GM19025 (cell line): Measurements from ENCODE around the gene NDC80.
"Not testable (repeated sequence)": the region's sequence is repeated elsewhere in the genome, so short reads cannot be mapped to it uniquely, and the experiment has no call there.

Experiments
- ATAC-seq: cut with Tn5 transposase; IDR thresholded peaks from one replicate; pipeline ENCODE4 v1.9.1; 2021; ENCODE audit warnings: mild to moderate bottlenecking, low read depth, moderate library complexity; ENCODE audit not compliant: unreplicated experiment

The NDC80 gene

DNA sequence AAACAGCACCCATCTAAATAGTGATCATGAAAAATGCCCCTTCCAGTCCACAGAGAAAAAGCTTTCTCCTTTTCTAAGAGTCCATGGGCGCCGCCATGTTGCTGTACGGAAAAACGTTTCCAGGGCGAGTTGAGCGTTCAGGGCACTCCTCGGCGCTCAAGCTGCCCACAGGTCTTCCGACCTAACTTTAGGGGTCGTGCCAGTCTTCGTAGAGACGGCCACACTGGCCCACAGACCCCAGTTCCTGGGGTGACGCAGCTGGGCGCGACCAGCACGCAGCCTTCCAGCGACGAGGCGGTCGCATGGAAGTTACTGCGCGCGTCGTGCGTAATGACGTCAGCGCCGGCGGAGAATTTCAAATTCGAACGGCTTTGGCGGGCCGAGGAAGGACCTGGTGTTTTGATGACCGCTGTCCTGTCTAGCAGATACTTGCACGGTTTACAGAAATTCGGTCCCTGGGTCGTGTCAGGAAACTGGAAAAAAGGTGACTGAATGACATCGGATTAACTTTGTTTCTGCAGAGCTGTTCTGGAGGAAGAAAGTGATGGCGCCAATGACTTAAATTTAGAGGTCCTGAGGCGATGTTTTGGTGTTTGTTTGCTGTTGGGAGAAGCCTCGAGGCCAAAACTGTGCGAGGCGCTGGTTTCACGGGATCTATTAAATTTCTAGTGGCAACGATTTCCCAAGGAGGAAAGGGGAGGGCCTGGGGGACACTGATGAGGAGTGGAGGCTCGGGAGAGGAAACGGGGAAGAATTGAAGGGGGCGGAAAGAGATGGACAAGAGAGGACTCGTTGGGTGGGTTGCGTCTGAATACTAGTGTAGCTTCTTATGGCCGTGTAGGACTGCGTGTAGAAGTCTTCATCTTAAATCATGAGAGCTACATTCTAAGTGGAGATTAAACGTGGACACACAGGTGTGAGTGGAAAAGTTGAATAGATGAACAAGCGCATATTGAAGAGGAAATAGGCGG is at the start of gene NDC80, which contains the start of gene METTL4:
NDC80 (plus strand) TSS at position 358 of the 971 bp plus-strand sequence. CDS start 1,429 bp downstream, outside the sequence.
METTL4 (minus strand) TSS at position 306 of the 971 bp plus-strand sequence. CDS start 4,289 bp downstream, outside the sequence.
- peak; percentile 80 for ATAC-seq

DNA sequence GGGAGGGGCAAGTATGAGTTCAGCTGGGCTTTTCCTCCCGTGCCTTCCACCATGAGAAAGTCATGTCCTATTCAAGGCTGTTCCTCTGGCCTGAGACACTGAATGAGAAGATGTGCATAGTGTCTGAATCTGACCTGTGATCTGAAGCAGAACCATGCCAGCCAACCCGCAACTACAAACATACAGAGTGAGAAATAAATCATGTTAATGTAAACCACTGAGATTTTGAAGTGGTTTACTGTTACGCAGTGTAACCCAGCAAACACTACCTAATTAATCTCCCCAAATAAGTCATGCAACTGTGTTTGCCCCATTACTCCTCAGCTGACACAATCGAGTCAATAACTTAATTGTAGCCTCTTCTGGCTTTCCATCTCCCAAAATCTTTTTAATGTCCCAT is 49.2 kb upstream of the NDC80 start:
- ATAC-seq, result no peak

DNA sequence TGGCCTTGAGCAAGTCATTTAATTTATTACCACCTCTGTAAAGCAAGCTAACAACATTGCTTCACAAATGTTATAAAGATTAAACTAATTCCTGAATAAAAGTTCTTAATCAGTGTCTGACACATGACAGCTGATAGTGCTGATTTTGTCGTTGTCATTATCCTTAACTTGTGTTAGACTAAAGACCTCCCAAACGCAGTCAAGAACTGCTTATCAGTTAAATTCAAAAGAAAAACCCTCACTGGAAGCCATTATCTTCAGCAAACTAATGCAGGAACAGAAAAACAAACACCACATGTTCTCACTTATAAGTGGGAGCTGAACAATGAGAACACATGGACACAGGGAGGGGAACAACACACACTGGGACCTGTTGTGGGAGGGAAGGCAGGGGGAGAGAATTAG is 46.6 kb upstream of the NDC80 start:
- not testable (repeated sequence) for ATAC-seq

DNA sequence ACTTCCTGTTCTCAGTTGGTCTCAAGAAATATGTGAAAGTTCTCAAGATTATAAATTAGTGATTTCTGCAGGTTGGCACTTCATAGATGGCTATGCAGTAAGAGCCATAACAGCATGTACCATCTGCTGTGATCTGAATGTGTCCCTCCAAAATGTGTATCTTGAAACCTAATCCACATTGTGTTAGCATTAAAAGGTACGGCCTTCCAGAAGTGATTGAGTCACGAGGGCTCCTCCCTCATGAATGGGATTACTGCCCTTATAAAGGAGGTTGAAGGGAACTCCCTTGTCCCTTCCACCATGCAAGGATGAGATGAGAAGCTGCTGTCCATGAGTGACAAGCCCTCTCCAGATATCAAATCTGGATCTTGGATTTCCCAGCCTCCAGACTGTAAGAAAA is 45.0 kb upstream of the NDC80 start:
- ATAC-seq, result no peak

DNA sequence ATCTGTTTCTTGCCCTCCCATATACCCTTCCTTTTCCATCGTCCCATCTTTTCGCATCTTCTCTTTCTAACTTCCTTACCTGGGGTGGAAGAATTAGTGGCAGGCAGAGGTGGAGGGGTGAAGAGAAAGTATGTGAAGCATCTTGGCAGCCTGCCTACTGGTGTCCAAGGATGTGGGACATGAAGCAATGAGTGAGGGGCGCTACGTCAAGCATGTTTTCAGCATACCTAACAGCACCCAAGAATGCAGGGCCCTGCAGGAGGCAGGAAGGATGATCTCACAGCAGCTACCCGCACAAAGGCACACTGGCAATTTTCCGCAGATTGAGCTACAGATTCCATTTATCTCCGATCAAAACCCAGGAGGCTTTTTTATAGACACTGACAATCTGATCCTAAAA is 42.2 kb upstream of the NDC80 start:
- ATAC-seq, result no peak

DNA sequence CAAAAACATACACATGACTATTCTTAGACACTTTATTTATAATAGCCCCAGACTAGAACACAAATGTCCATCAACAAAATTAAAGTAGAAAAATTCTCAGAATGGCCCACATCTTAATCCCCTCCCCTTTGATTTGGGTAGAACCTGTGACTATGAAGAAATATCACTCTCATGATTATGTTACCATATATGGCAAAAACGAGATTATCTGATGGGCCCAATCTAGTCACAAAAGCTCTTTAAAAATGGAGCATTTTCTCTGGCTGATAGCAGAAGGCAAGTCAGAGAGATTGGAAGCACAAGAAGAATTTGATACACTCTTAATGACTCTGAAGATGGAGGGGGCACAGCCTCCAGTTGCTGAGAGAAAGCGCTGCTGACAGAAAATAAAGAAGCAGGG is 39.6 kb upstream of the NDC80 start:
- no peak for ATAC-seq

DNA sequence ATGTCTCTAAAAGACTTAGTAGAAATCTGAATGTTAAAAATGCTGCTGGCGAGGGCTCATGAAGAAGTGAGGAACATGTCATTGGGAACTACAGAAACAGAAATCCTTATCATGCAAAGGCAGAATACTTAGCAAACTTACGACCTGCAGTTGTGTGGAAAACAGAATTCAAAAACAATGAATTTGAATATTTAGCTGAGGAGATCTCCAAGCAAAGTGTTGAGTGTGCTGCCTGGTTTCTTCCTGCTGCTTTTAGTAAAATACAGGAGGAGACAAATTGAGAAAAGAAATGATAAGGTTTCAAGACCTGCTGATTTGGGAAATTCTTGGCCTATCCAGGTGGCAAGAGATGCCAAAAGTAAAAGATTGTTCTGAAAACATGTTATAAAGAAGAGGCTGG is 38.6 kb upstream of the NDC80 start:
- ATAC-seq, result no peak

DNA sequence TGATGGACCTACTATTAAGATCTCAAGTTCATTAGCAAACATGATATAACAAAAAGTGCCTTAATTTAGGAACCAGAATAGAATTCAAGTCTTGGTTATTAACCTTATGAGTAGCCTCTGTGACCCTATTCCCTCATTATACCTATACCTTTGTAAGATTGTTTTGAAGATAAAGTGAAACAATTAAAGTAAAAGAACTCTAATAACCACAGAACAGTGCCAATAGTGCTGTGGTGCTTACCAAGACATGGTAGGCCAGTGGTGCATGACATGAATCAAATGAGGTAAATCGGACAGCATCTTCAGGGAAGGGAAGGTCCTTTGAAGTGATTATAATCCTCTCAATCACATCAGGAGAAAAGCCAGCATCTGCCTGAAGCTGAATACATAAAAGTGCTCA is 36.5 kb upstream of the NDC80 start:
- ATAC-seq, result no peak

DNA sequence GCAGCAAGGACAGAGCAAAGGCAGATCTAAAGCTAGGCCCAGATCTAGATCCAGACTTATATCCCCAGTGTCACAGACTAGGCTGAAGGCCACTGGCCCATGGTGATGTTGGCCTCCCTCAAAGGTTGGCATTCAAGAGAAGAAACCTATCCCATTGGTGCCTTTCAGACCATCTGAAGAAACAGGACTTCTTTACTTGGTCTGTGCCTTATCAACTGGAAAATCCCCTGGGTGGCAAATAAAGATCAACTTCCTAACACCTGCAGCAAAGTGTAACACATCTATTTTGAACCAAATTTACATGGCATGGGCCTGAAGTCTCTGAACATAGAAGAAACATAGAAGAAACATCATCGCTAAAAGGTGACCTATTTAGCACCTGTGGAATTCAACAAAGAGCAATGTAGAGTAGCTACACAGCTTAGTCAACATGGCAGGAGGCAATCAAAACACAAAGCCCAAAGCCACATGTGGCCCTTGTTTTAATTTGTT is 35.9 kb upstream of the NDC80 start:
- no peak for ATAC-seq

DNA sequence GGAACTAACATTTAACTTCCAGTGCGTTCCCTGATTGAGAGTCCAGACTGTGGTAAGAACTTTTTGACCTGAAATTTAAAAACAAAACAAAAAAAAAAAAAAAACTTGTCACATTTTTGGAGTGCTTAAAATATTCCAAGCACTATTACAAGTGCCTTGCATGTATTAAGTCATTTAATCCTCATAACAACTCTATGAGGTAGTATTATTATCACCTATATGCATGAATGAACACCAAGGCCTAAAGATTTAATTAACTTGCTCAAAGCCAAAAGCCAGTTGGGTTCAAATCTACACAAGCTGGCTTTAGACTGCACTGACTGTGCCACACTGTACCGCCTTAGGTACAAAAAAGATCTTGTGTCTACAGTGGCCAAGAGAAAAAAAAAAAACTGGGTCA is 35.3 kb upstream of the NDC80 start:
- no peak for ATAC-seq

DNA sequence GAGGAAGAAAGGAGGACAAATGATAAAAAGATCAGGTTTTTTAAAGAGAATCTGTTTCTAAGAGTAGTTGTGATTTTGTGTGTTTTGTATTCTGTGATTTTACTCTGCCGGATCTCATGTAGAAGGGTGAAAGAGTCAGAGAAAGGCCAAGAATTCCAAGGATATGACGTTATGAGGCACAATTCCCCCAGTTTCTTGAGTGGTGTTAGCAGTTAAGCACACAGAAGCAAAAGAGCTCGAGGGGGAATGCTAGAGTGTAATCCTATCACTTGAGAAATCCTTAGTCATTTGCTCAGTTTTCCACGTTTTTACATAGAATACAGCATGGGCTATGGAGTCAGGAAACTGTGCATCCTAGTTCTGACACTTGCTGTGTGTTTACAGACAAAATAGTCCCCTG is 34.9 kb upstream of the NDC80 start:
- ATAC-seq, result no peak

DNA sequence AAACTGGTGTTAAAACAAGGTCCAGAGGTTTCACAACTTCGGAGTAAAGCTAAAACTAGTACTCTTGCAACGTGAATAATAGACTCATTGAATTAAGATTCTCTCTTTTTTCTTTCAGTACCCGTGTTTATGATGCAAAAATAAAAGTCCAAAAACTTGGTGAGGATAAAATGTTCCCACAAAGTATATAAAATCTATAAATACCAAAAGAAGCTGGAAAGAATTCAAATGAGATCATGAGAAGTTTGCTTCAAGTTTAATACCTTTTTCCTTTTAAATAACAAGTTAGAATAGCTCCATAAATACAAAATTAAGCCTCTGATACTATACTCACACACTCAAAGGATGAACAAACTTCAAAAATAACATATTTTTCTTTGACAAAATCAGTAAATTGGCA is 34.1 kb upstream of the NDC80 start:
- ATAC-seq, result no peak

DNA sequence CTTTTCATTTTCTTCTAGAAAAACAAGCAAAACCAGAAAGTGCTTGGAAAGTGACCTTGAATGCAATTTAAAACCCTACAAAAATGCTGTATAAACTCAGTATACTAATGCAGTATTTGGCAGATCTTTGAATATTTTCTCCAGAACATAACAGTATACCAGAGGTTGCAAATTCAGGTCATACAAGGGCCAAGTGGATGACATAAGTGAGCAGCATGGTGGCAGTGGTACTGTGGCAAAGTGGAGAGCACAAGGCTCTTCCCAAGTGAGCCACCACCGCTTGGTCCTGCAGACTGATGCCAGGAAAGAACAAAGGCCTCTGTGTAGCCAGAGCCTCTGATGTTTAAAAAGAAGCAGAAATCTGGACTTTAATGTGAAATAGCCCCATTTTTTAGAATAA is 33.1 kb upstream of the NDC80 start:
- ATAC-seq, result no peak

DNA sequence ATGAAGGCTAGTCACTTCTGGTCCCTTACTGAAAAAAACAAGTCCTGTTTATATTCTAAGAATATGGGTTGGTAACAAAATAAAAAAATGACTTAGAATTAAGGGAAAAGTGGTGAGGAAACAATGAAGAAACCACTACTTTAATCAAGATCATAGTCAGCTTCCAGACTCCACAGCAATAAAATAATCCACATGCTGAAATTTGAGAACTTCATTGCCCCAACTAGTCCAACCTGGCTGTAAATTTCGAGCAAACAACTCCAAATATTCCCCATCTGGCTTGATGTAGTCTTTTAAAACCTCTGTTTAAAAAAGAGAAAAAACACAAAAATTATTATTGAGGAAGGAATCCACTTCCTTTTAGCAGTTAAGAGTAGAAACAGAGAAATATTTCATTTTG is 32.5 kb upstream of the NDC80 start:
- no peak for ATAC-seq

DNA sequence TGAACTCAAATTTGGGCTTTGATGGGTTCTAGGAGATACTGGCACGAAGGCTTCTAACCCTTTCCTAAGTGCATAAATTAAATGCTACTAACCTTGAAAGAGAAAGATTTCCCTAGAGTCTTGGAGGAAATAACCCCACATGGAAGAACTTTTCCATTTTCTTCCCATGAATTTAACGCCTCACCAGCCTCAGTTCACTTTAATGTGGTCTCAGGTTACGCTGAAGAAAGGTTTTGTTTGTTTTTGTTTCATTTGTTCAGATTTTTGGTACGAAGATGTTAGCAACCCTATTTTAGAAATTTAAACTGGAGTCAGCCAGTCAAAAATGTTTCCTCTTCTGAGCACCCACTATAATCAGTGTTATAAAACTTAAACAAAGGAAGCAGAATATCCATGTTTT is 30.8 kb upstream of the NDC80 start:
- no peak for ATAC-seq

DNA sequence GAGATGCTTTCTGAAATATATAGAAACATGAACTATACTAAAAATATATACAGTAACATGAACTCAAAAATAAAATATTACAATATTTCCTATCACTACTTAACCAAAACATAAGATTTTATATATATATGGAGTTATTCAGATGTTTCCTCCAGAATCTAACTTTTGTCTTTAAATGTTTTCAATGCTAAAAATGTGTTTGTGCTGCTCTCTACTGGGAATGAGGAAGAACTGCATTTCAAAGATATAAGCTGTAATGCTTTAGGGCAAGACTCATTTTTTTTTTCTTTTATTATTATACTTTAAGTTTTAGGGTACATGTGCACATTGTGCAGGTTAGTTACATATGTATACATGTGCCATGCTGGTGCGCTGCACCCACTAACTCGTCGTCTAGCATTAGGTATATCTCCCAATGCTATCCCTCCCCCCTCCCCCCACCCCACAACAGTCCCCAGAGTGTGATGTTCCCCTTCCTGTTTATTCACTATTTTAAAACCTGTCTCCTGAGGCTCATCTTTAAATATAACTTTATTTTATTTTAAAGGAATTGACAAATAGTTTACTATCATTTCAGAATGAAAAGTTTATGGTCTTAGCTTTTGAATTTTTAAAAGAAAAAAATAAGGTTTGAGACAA is 29.3 kb upstream of the NDC80 start:
- not testable (repeated sequence) for ATAC-seq

DNA sequence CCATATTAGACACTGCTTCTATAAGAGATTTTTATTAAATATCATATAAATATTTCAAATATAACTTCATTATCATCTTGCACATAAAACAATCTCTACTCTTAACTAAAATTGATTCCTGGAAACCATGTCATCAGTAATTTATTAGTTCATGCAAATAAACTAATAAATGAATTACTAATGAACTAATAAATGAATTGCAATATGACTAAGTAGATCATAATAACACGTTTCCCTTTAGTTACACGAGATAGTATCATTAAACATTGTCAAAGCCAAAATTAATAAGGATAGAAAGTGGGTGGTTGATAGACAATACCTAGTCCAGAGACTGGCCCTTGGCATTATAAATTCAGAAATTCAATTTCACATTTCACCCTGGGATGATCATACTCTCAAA is 26.2 kb upstream of the NDC80 start:
- ATAC-seq, result no peak

DNA sequence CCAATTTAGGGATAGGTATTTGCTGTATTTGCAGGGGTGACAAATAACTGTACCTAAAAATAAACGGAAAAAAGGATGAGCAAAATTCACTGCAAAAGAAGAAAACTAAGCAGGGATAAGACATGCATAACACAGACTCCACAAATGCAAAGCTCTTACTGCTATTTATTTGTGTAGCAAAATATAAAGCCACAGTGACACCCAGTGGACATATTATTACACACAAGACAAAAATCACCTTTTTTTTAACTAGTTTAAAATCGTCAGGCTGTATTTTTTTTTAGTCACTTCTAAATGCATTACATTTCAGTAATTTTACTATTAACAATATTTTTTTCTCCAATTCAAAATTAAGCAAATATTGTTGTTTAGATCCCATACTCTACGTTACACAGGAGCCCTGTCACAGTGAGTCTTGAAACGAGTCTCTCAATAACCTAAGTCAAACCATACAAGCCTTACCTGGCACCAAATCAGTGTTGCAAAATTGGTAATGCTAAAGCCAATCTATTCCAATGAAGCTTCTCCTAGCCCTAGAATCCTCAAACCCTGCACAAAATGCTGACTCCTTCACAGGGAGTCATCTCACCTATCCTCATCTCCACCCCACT is 23.8 kb upstream of the NDC80 start:
- no peak for ATAC-seq

DNA sequence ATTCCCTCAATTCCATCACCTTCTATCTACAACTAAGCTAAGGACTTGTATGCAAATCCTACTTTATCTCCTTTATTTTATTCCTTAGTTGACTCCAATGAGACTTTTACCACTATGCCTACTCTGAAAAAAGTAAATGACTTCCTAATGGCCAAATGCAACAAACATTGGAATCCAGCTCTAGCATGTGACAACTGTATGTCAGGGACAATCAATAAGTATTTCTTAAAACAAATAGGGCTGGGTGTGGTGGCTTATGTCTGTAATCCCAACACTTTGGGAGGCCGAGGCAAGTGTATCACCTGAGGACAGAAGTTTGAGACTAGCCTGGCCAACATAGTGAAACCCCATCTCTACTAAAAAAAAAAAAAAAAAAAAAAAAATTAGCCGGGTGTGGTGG is 21.9 kb upstream of the NDC80 start:
- no peak for ATAC-seq

DNA sequence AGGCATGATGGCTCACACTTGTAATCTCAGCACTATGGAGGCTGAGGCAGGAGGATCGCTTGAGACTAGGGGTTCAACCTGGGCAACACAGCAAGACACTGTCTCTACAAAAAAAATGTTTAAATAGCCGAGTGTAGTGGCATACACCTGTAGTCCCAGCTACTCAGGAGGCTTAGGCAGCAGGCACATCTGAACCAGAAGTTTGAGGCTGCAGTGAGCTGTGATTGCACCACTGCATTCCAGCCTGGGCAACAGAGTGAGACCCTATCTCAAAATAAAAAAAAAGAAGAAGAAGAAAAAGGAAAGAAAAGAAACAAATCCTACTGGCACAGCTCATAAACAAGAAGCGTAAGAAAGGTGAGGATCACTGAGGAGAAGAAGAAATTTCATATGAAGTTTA is 19.9 kb upstream of the NDC80 start:
- ATAC-seq, result no peak

DNA sequence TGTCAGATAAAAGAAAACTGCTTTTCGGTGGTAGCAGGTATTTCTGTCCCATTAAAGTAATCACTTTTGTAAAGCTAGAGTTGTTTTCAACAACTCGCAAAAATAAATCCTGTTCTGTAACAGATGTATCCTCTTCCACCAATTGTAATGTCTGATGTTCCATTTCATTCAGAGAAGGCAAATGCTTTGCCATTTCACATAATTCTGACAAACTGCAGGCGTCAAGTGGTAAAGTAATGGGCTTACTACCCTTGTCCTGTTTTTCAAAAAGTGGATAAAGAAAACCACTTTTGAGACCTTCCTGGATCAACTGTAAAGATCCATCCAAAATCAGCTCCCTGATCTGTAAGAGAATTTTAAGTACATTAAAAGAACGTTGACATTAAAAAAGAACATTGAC is 16.7 kb upstream of the NDC80 start:
- ATAC-seq, result no peak
